Thyroid gland (tissue), 4 donors: ENCODE measurements around the gene GCSAM.

ENCODE experiments used
- POLR2A ChIP-seq, 2 donors: fragments of 450-650 bp; IDR thresholded peaks; one replicate each; pipeline ENCODE4 v1.6.1; 2017; ENCODE audit warnings: antibody characterized with exemption in 2 of 2, mild to moderate bottlenecking in 2 of 2, moderate library complexity in 1 of 2
- TF ChIP-seq, protein P1 (sequence below), 6 experiments: fragments of 200-600 bp in 3 of 6; fragments of 450-650 bp in 3 of 6; sonication (generic) in 3 of 6; IDR thresholded peaks; one replicate each; pipeline ENCODE4 v1.5.1; 2016 to 2019; ENCODE audit warnings: antibody characterized with exemption in 6 of 6, mild to moderate bottlenecking in 2 of 6, inconsistent platforms in 1 of 6, moderate library complexity in 1 of 6

DNA sequence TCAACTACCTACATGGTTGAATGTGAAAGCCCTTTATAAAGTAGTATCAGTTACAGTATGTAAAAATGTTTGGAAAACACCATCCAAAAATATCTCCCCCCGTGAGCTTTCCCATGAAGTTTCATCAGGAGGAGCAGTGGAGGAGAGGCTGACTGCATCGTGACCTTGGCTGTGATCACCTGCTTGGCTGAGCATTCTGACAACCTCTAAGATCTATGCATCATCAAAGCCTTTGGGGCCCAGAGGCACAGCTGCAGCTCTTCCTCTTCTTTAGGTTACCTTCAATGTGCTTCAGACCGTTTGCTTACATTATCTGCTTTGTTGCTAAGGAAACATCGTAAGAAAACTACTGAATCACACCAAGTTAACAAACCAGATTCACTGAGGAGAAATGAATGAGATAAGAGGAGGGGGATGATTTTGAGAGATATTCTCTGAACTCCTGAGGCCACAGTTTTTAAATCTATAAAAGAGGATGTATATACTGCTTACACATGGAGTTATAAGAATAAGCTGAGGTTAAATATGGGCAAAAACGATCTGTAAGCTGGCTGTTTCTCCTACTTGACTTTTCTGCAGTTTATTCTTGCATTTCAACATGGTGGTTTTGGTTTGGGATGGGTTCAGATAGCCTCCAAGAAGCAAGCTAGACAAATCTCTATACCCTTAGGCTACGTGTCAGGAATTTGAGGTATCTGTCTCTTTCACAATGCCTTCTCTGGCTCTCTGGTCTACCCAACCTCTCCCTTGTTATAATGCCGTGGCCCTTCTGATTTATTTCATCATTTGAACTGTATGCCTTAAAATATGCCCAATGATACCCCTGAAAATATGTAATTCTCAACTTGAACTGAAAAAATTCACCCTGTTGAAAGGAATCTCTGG lies 4.0 kb downstream of the GCSAM start:
- TF ChIP-seq, protein P1, sequence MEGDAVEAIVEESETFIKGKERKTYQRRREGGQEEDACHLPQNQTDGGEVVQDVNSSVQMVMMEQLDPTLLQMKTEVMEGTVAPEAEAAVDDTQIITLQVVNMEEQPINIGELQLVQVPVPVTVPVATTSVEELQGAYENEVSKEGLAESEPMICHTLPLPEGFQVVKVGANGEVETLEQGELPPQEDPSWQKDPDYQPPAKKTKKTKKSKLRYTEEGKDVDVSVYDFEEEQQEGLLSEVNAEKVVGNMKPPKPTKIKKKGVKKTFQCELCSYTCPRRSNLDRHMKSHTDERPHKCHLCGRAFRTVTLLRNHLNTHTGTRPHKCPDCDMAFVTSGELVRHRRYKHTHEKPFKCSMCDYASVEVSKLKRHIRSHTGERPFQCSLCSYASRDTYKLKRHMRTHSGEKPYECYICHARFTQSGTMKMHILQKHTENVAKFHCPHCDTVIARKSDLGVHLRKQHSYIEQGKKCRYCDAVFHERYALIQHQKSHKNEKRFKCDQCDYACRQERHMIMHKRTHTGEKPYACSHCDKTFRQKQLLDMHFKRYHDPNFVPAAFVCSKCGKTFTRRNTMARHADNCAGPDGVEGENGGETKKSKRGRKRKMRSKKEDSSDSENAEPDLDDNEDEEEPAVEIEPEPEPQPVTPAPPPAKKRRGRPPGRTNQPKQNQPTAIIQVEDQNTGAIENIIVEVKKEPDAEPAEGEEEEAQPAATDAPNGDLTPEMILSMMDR (IDR thresholded peaks at IDR 0.05) = no peak
- no peak for TF ChIP-seq POLR2A (IDR thresholded peaks at IDR 0.05)
